ENCODE measurements around the gene SIX1.

The SIX1 gene

GRCh38 chr14:60648934-60649874 is at the start of gene SIX1:
Gene SIX1, minus strand, starts transcription at chr14:60649477. Its CDS starts 288 bp downstream, at chr14:60649189.
- DNase-seq, result peak; percentile 33 to 36

GRCh38 chr14:60695327-60695726 is 46.0 kb upstream of the SIX1 start:
- peak; percentile 33 to 34 for DNase-seq

GRCh38 chr14:60691383-60692113 is 42.3 kb upstream of the SIX1 start:
- no peak for DNase-seq

- DNase-seq, result no peak
These were observed 37.6 kb upstream of the SIX1 start for GRCh38 chr14:60686865-60687264.

GRCh38 chr14:60684203-60684602 is 34.9 kb upstream of the SIX1 start:
- no peak for DNase-seq

GRCh38 chr14:60681271-60681670 is 32.0 kb upstream of the SIX1 start:
- no peak for DNase-seq

GRCh38 chr14:60680511-60680910 is 31.2 kb upstream of the SIX1 start:
- no peak for DNase-seq

- no peak for DNase-seq
These were observed 30.4 kb upstream of the SIX1 start for GRCh38 chr14:60679566-60680258.

GRCh38 chr14:60677701-60678100 is 28.4 kb upstream of the SIX1 start:
- no peak for DNase-seq

- DNase-seq, result no peak
These were observed 21.7 kb upstream of the SIX1 start for GRCh38 chr14:60670989-60671388.

GRCh38 chr14:60668431-60669112 is 19.3 kb upstream of the SIX1 start:
- no peak for DNase-seq

- DNase-seq, result no peak
These were observed 15.9 kb upstream of the SIX1 start for GRCh38 chr14:60665177-60665550.

- no peak for DNase-seq
These were observed 13.7 kb upstream of the SIX1 start for GRCh38 chr14:60662982-60663381.

- DNase-seq, result no peak
These were observed 12.4 kb upstream of the SIX1 start for GRCh38 chr14:60661721-60662120.

GRCh38 chr14:60658909-60659585 is 9.8 kb upstream of the SIX1 start:
- DNase-seq, result no peak

- DNase-seq, result no peak
These were observed 9.0 kb upstream of the SIX1 start for GRCh38 chr14:60658211-60658690.

- DNase-seq, result no peak
These were observed 8.4 kb upstream of the SIX1 start for GRCh38 chr14:60657456-60658210.

GRCh38 chr14:60656686-60657455 is 7.6 kb upstream of the SIX1 start:
- peak; percentile 24 to 29 for DNase-seq

- no peak for DNase-seq
These were observed 6.8 kb upstream of the SIX1 start for GRCh38 chr14:60655898-60656685.
